ENCODE results near the gene HOXA9.

HOXA9 gene

GRCh38 chr7:27200761-27201579 is 35.6 kb upstream of the HOXA9 start:
- no peak for FAIRE-seq

- no peak for FAIRE-seq
Observed at GRCh38 chr7:27199849-27200760, 34.8 kb upstream of the HOXA9 start, which contains the start of gene HOXA13. TSS of gene HOXA13 (minus strand) at chr7:27200091. CDS start at chr7:27200077, 14 bp downstream.

- FAIRE-seq: no peak
Observed at GRCh38 chr7:27198871-27199801, 33.8 kb upstream of the HOXA9 start.

GRCh38 chr7:27198138-27198841 is 33.0 kb upstream of the HOXA9 start:
- FAIRE-seq: no peak

- FAIRE-seq: no peak
Observed at GRCh38 chr7:27197137-27198042, 32.1 kb upstream of the HOXA9 start.

- peak; percentile 58 for FAIRE-seq
Observed at GRCh38 chr7:27196287-27196767, 31.0 kb upstream of the HOXA9 start.

GRCh38 chr7:27194686-27195379 is 29.5 kb upstream of the HOXA9 start:
- FAIRE-seq: no peak

- no peak for FAIRE-seq
Observed at GRCh38 chr7:27194002-27194352, 28.6 kb upstream of the HOXA9 start.

- FAIRE-seq: no peak
Observed at GRCh38 chr7:27193335-27194001, 28.1 kb upstream of the HOXA9 start.

- no peak for FAIRE-seq
Observed at GRCh38 chr7:27192546-27193334, 27.4 kb upstream of the HOXA9 start.

- FAIRE-seq: no peak
Observed at GRCh38 chr7:27191833-27192545, 26.7 kb upstream of the HOXA9 start.

GRCh38 chr7:27191161-27191731 is 25.9 kb upstream of the HOXA9 start:
- no peak for FAIRE-seq

GRCh38 chr7:27189997-27190748 is 24.8 kb upstream of the HOXA9 start:
- no peak for FAIRE-seq

GRCh38 chr7:27189295-27189996 is 24.1 kb upstream of the HOXA9 start:
- no peak for FAIRE-seq

- FAIRE-seq: no peak
Observed at GRCh38 chr7:27188386-27189294, 23.3 kb upstream of the HOXA9 start.

Measured in colon (tissue), 2 donors.